Measurements from ENCODE around the gene COL28A1. TPM values are rescaled to one million over a fixed set of nuclear protein-coding genes. Genes with fewer than 3 reads are reported as not detected.

The COL28A1 gene
- total and polyA plus RNA-seq, 3 donors from 2014 or later = 4.0 to 9.2 (median 8.7) TPM

- Histone ChIP-seq H3K36me3 (ENCODE audit: low read depth, missing control alignments) (no peaks in the 10 kb centered on the region), H3K4me3 (no peak overlapping the region), H3K9me3 (no peaks in the 10 kb centered on the region), H3K27me3 (no peaks in the 10 kb centered on the region), H3K4me1 (no peaks in the 10 kb centered on the region), H3K27ac (no peak overlapping the region)
- intact Hi-C loops (cut with DNase I; ENCODE audit: low total_unique reads) = no loop called here
- DNase-seq = no peak
- TF ChIP-seq POLR2A (IDR thresholded peaks at IDR 0.05) (no peak), CTCF (IDR thresholded peaks at IDR 0.05) (no peak)
Measured at GRCh38 chr7:7446616-7447015, 89.1 kb downstream of the COL28A1 start.

GRCh38 chr7:7443806-7444350, 91.8 kb downstream of the COL28A1 start:
- H3K27ac ChIP-seq = no peak overlapping the region
- no peaks in the 10 kb centered on the region for H3K4me1 ChIP-seq
- H3K9me3 ChIP-seq = no peaks in the 10 kb centered on the region
- TF ChIP-seq POLR2A (IDR thresholded peaks at IDR 0.05) (no peak), CTCF (IDR thresholded peaks at IDR 0.05) (no peak)
- intact Hi-C loops (cut with DNase I; ENCODE audit: low total_unique reads) = no loop called here
- H3K36me3 ChIP-seq (ENCODE audit: low read depth, missing control alignments) = no peaks in the 10 kb centered on the region
- DNase-seq = no peak
- 63 to 64% methylated on average over 3 of the region's 3 CpGs for WGBS, 2 donors
- H3K27me3 ChIP-seq = no peaks in the 10 kb centered on the region
- H3K4me3 ChIP-seq = no peak overlapping the region

GRCh38 chr7:7439564-7439963, 96.1 kb downstream of the COL28A1 start:
- H3K36me3 ChIP-seq (ENCODE audit: low read depth, missing control alignments) = no peaks in the 10 kb centered on the region
- TF ChIP-seq POLR2A (IDR thresholded peaks at IDR 0.05) = no peak
- no peak for TF ChIP-seq CTCF (IDR thresholded peaks at IDR 0.05)
- intact Hi-C loops (cut with DNase I; ENCODE audit: low total_unique reads) = no loop called here

DNA sequence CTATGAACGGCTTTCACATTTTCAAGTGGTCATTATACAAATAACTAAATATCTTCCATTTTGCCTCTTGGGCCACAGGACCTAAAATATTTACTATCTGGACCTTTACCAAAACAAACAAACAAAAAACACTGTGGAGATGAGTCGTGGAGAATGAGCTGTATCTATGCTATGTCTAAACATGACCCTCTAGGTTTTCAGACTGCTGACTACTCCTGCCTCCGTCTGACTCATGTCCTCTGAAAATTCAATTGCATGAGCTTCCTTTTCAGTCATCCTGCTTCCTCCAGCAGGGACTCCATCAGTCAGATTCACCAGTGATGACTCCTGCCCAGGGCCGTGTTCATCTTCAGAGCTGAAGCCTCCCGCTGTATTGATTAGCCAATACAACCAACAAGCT, 96.8 kb downstream of the COL28A1 start:
- no peak for DNase-seq
- Histone ChIP-seq H3K27me3 (no peaks in the 10 kb centered on the region), H3K4me1 (no peaks in the 10 kb centered on the region), H3K9me3 (no peaks in the 10 kb centered on the region), H3K36me3 (ENCODE audit: low read depth, missing control alignments) (no peaks in the 10 kb centered on the region), H3K27ac (no peak overlapping the region), H3K4me3 (no peak overlapping the region)
- no peak for TF ChIP-seq CTCF (IDR thresholded peaks at IDR 0.05)
- no peak for TF ChIP-seq POLR2A (IDR thresholded peaks at IDR 0.05)
- intact Hi-C loops (cut with DNase I; ENCODE audit: low total_unique reads) = no loop called here
- 68 to 70% methylated on average over 5 of the region's 5 CpGs for WGBS, 2 donors

More at GRCh38 chr7:7439564-7439963, 96.1 kb downstream of the COL28A1 start:
- Histone ChIP-seq H3K4me3 (no peak overlapping the region), H3K4me1 (no peaks in the 10 kb centered on the region), H3K27ac (no peak overlapping the region), H3K9me3 (no peaks in the 10 kb centered on the region), H3K27me3 (no peaks in the 10 kb centered on the region)
- no peak for DNase-seq
- WGBS, 2 donors = 69 to 89% methylated on average over 1 of the region's 1 CpG

DNA sequence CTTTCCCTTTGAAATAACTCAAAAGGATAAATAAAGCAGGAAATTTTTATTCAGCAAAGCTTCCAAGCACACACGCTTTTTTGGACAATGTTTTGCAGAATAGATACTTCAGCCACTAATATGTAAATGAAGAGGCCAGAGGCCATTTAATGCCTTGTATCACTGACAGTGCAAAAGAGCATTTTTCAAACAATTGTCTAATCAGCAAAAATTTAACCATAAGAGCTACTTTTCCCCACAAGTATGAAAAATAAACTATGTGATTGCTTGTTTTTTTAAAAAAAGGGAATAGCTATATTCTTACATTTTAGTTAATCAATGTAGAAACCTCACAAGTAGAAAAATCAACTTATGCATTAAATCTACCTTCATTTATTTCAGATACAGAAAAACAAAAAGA, 99.7 kb downstream of the COL28A1 start:
- Histone ChIP-seq H3K27me3 (no peaks in the 10 kb centered on the region), H3K4me3 (no peak overlapping the region), H3K36me3 (ENCODE audit: low read depth, missing control alignments) (no peaks in the 10 kb centered on the region), H3K4me1 (no peaks in the 10 kb centered on the region), H3K27ac (no peak overlapping the region), H3K9me3 (no peaks in the 10 kb centered on the region)
- DNase-seq = no peak
- TF ChIP-seq CTCF (IDR thresholded peaks at IDR 0.05) (no peak), POLR2A (IDR thresholded peaks at IDR 0.05) (no peak)
- intact Hi-C loops (cut with DNase I; ENCODE audit: low total_unique reads) = no loop called here
- 87 to 94% methylated on average over 1 of the region's 1 CpG for WGBS, 2 donors
